HG03103 (cell line): ENCODE data around the gene SPDEF.

Experiments
- ATAC-seq: cut with Tn5 transposase; IDR thresholded peaks from one replicate; pipeline ENCODE4 v1.9.1; 2021; ENCODE audit warnings: low read depth; ENCODE audit not compliant: unreplicated experiment

The SPDEF gene

GRCh38 chr6:34583861-34584604, 27.9 kb upstream of the SPDEF start:
- no peak for ATAC-seq

GRCh38 chr6:34583461-34583860, 27.3 kb upstream of the SPDEF start:
- ATAC-seq, result no peak

- ATAC-seq, result no peak
Measured at GRCh38 chr6:34581561-34581920, 25.4 kb upstream of the SPDEF start.

- no peak for ATAC-seq
Measured at GRCh38 chr6:34580707-34581560, 24.8 kb upstream of the SPDEF start.

- ATAC-seq, result no peak
Measured at GRCh38 chr6:34578445-34579262, 22.5 kb upstream of the SPDEF start.

DNA sequence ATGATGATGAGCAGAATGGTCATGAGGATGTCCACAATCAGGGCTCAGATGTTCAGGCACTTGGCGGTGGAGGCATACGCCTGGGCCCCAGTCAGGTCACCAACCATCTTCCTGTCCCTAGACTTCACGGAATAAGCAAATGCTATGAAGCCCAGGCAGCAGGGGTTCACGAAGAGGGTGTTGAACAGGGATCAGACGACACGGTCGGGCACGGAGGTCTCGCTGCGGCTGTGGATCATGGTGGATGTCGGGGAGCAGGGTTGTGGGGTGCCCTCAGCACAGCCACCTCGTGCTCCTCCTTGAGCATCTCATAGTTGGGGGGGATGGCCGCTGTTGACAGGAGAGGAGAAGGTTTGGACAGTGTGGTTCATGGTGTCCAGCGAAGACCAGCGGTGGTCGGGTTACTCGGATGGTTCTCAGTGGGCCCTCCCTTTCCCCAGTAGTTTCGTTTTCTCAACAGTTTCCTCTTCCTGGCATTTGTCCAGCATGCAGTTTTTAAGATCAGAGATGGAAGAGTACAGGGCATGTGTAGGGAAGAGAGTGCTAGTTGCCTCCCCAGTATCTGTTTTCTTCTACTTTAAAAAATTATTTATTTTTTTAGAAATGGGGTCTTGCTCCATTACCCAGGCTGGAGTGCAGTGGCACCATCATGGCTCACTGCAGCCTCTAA, 20.3 kb upstream of the SPDEF start:
- no peak for ATAC-seq

DNA sequence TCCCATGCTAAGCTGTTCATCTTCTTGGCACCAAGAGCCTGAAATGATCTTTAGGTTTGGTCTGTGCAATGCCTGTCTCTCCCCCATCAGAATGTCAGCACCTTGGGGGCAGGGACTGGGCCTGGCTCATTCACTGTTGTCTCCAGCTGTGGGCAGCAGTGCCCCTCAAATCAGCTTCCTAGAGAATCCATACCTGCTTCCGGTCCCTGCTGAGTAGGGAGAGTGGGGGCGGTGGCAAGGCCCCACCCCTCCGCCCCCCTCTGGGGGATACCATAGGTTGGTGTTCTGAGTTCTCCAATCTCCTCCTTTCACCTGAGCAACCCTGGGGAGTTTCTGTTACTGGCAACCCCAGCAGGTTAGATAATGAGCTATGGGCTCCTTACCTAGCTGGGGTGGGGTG, 19.2 kb upstream of the SPDEF start:
- no peak for ATAC-seq

DNA sequence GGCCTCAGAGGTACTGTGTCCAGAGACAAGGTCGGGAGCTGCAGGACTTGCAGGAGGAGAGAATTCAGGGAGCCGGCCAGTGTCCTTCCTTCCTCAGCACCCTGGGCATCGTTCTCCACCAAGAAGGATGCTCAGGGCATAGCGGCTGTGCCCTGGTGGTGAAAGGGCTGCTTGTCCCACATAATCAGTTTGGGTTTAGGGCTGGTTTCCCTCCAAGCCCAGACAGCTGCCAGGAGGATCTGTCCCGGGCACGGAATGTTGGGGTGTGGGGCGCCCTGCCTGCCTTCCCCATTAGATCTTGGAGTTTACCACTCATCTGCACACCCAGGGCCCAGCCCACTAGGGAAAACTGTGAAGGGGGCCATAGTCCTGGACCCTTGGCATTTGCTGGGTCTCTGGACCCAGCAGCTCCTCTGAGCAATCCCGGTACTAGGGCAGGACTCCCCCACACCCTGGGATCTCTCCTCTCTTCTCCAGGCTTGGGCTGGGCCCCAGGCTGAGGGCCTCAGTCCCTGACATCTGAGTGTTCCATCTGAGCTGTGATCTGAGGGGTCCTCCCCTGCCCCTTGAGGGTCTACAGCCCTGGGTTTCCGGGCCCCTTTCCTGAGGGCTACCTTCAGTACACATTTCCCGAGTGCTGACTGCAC, 18.6 kb upstream of the SPDEF start:
- no peak for ATAC-seq

DNA sequence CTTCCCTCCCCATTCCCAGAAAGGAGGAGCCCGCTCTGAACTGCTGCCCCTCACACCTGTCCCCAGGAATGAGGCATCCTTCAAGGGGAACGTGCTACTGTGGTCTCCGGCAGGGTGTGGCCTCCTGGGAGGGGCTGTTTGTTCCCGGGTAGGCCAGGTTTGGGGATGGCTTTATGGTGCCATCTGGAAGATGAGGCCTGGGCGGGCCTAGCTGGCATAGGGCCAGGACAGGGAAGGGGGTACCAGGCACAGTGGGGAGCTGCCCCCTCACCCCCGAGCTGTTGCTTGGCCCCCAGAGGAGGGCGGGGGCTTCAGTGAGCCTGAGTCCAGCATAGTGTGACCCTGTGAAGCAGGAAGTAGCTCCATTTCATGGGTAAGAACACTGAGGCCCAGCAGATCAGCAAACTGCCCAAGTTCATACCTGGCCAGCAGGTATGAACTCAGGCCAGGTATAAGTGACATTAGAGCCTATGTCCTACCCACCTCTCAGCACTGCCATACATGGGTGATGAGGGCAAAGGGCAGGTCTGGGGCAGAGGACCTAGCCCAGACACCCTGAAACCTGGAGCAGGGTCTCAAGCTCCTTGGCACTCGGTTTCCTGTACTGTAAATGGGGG, 17.5 kb upstream of the SPDEF start:
- ATAC-seq, result no peak

- no peak for ATAC-seq
Measured at GRCh38 chr6:34572585-34572984, 16.5 kb upstream of the SPDEF start.

DNA sequence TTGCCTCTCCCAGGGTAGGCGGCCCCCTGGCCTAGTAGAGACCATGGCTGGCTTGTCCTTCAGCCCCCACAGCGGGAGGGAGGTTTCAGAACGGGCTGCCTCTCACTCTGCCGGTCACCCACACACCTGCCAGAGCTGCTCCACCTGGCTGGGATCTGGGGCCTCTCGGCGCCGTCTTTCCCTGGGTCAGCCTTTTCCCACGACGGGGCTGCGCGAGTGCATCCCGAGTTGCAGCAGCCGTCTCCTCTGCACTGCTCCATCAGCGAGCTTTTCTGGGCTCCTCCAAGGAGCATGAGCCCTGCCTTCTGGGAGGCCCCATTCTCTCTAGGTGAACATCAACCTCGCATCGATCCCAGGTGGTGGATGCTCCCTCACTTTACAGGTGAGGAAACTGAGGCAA, 15.9 kb upstream of the SPDEF start:
- ATAC-seq, result no peak

DNA sequence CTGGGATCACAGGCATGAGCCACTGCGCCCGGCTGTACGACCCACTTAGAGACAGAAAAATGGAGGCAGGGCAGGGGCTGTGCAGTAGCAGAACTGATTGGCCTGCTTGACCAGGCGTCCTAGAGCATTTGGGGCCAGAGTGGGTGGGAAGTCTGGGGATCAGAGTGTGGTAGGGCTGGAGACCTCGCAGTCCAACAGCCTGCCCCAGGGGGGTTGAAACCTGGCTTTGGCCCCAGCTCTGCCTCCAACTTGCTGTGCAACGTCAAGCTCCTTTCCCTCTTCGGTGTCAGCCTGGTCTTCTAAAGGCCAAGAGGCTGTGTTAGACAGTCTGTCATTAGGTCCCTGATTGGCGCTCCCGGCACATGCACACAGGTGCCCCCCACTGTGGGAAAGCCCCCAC, 15.3 kb upstream of the SPDEF start:
- ATAC-seq, result no peak

DNA sequence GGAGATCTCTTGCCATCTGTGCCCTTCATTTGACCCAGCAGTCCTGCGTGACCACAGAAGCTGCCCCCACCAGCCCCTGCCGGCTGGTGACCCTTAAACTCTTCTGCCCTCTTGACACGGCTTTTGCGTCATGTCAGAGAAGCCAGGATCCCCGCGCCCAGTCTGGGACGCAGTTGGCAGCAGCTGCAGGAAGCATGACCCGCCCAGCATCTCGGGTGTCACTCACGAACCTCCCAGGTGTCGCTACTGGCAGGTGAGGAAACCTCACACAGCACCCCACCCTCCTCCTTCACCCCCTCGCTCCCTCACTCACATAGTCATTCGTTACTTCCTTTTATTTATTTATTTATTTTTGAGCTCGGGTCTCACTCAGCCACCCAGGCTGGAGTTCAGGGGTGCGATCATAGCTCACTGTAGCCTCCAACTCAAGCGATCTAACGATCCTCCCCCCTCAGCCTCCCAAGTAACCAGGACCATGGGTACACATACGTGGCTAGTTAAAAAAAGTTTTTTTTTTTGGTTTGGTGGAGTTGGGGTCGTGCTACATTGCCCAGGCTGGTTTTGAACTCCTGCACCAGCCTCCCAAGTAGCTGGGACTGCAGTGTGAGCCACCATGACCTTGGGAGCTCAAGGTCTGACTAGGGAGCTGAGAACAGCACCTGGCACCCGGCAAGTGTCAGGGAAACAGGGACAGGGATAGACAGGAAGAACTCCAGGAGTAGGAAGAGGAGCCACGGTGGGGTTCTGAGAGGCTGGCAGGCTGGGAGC, 14.1 kb upstream of the SPDEF start:
- no peak for ATAC-seq

GRCh38 chr6:34569361-34569973, 13.3 kb upstream of the SPDEF start:
- ATAC-seq, result no peak

GRCh38 chr6:34568341-34569201, 12.4 kb upstream of the SPDEF start:
- ATAC-seq, result no peak

DNA sequence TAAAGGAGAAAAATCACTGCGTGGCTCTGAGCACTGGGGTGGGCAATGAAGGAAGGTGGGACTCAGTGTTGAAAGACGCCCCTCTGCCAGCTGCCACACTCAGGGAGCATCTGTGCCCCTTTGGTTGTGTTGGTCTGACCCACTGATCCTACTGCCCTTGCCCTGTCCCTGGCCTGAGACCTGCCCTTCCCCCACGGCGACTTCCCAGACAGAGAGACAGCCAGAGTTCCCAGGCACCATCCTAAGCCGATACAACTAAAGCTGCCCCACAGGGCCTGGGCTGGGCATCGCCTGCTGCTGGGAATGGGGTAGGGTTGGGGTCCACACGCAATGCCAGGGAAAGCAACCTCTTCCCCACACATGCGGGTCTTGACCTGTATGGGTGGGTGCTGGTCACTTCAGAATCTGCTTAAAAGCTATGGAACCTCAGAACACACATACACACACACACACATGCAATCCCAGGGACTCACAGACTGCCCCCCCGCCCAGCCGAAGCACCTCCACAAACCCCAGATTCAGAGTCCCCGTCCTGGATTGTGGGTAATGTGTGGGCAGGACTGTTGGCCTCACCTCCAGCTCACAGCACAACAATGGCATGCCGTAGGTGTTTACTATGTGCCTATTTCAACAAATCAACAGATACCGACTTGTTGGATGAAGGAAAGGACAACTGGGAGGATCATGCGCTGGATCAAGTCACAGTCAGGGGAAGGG, 10.9 kb upstream of the SPDEF start:
- no peak for ATAC-seq

GRCh38 chr6:34565722-34566137, 9.6 kb upstream of the SPDEF start:
- no peak for ATAC-seq
